NCI-H2029 (cell line): ENCODE data around the gene SPON2.
A peak's percentile ranks its signal among the peaks of the same experiment; 100 is the strongest.

ENCODE experiments used
- DNase-seq: peaks from one replicate; lab custom pipeline; 2025; lab: John Stamatoyannopoulos, UW

Gene SPON2

DNA sequence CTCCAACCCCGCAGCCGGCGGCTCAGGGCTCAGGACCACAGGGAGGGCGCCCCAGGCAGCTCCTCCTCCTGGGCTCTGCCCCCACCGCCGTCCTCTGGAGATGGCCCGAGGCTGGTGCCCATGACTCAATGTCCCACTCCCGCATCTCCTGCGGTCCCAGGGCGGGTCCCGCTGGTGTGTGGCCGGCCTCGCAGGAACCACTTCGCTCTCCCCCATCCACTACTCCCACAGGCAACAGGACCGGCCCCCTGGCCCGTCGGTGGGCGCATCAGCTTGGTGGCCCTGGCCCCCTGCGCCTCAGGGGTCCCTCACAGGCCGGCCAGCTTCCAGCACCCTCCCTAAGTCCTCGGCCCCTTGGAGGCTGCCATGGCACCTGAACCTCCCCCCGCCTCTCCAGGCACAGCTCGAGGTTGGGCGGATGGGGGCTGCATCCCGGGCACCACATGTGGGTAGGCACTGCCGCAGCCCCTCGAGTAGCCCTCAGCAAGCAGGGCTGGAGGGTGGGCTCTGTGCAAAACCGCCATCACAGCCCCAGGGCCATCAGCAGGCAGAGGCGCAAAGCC is 22.8 kb upstream of the SPON2 start:
- no peak for DNase-seq

DNA sequence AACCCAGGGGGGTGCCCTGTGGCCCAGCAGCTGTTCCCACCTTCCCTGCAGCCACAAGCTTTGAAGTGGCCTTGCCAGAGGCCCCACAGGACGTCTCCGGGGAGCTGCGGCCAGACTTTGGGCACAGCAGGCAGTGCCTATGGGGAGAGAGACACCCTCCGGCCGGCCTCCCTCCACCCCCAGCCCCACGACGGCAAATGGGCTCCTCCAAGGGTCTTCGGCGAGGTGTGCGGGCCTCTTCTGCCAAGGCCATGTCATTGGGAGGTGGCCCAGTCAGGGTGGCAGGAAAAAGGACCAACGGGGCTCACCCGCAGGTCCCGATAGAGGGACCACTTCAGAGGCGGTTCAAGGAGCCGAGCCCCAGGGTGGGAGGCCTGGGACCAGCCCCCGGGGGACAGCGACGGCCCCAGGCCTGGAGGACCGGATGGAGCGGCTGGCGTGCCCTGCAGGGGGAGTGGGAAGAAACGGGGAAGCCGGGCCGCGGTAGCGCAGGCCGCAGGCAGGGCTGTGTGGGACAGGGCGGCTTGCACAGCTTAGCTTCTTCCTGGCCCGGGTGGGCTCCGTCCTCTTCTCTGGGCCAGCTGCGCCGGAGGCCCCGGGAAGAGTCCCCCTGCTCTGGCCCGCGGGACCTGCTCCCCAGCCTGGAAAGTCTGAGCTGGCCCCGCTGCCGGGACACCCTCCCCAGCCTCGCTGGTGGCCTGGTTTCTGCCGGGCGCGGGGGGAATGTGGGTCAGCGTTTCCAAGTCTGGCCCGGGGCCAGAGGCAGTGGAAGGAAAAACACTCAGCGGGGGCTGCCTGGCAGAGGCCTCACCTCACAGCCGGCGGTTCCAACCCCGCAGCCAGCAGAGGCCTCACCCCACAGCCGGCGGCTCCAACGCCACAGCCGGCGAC is 21.9 kb upstream of the SPON2 start:
- DNase-seq = no peak

DNA sequence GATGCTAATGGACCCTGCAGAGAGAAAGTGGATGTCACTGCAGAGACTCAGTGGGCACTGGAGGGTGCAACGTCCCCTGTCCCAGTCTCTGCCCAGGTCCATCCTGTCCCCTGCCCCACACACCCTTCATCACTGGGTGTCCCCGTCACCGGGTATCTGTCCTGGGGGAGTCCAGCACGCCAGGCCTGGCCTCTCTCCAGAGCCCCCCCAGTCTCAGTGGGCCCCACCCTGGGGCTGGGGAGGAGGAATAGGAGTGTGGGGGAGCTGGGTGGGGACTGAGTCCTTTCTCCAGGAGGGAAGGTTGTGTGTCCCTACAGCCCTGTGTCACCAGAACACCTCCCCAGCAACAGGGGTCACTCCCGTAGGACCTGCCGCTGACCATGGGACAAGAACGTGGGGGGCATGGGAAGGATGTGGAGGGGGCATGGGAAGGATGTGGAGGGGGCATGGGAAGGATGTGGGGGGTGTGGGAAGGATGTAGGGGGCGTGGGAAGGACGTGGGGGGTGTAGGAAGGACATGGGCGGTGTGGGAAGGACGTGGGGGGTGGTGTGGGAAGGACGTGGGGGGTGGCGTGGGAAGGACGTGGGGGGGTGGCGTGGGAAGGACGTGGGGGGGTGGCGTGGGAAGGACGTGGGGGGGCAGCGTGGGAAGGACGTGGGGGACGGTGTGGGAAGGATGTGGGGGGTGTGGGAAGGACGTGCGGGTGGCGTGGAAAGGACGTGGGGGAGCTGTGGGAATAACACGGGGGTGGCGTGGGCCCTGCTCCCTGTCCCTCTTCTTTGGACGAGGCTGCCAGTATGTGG is 21.0 kb upstream of the SPON2 start:
- DNase-seq = no peak

DNA sequence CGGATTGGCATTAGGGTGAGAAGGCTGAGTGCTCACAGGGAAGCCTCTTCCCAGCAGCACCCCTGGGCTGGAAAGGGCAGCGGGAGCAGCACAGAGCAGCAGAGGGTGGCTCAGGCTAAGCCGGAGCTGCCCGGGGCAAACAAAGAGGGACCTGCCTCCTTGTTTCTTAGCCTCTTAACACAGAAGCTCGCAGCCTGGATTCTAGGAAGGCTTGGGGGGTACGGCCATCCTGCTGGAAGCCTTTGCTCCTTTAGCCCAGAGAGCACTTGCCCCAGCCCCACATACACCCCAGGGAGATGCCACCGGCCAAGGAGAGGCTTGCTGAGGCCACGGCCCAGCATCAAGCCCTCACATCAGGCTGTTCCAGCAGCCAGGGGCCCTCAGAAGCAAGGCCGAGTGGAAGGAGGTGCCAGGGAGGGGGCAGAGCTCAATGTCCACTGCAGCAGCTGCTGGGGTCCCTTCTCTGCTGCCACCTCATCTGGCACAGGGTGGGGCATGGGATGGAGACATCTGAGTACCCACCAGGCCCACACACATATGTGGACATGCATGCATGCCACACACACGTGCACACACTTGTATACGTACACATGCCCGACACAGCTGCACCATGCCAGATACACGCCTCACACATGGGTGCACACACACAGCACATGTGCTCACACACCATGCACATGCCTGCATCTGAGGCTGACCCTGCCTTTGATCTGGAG is 20.3 kb upstream of the SPON2 start:
- no peak for DNase-seq

DNA sequence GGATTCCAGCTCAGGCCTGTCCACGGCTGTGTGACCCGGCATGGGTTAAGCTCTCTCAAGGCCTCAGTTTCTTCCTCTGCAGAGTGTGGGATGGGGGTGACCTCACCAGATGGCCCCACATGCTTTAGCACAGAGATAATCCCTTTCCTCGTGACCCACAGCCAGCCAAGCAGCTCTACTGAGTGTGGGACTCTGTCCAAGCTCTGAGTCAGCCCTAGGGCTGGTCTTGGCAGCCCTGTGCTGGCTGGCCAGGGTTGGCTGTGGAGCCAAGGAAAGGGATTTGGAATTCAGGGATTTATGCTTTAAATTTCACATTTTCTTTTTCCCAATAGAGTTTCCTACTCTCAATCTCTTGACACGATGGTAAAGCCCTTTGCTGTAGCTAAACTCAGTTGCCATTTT is 19.7 kb upstream of the SPON2 start:
- DNase-seq = peak; percentile 50

DNA sequence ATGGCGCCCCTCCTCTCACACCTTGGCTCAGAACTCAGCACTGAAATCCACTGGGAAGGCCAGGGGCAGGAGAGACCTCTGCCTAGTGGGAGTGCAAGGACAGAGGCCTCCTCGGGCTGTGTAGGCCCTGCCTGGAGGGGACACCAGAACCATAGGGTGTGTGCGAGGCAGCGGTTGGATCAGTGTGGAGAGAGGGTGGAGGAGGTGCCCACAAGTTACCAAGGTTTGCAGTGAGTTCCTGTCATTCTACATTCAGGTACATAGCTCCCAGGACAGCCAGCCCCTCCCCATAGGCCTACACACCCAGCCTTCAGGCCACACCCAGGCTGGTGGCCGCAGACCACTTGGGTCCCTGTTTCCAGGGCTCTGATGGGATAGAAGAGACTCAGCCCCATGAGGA is 19.2 kb upstream of the SPON2 start:
- no peak for DNase-seq

DNA sequence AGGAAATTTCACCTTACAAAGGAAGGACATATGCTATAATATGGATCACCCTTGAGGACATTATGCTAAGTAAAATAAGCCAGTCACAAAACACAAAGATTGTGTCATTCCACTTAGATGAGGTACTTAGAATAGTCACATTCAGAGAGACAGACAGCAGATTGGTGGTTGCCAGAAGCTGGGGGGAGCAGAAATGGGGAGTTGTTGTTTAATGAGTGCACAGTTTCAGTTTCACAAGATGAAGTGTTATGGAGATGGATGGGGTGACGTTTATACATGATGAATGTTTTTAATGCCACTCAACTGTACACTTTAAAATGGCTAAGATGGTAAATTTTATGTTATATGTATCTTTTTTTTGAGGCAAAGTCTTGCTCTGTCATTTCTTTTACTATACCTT is 14.8 kb upstream of the SPON2 start:
- DNase-seq = no peak

DNA sequence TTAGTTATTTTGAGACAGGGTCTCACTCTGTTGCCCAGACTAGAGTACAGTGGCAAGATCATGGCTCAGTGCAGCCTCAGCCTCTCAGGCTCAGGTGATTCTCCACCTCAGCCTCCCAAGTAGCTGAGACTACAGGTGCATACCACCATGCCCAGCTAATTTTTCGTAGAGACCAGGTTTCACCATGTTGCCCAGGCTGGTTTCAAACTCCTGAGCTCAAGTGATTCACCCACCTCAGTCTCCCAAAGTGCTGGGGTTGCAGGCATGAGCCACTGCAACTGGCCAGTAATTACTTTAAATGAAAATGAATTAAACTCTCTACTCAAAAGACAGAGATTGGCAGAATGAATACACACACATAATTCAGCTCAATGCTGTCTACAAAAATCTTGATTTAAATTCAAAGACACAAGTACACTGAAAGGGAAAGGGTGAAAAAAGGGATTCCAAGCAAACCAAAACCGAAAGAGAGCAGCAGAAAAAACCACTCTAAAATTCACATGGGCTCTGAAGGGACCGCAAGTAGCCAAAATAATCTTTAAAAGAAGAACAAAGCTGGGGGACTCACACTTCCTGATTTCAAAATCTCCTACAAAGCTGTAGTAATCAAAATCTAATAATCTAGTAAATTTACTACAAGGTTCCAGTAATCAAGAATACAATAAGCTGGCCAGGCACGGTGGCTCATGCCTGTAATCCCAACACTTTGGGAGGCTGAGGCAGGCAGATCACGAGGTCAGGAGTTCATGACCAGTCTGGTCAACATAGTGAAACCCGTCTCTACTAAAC is 11.8 kb upstream of the SPON2 start:
- no peak for DNase-seq

DNA sequence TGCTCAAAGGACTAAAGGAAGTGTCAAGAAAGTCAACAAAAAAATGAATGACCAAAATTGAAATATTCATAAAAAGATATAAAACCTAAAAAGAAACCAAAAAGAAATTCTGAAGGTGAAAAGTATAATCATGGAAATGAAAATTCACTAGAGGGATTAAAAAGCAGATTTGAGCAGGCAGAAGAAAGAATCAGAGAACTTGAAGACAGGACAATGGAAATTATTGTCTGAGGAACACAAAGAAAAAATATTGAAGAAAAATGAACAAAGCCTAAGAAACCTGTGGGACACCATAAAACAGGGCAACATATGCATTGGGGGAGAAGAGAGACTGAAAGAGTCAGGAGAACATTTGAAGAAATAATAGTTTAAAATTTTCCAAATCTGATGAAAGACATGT is 9.9 kb upstream of the SPON2 start:
- DNase-seq = no peak

DNA sequence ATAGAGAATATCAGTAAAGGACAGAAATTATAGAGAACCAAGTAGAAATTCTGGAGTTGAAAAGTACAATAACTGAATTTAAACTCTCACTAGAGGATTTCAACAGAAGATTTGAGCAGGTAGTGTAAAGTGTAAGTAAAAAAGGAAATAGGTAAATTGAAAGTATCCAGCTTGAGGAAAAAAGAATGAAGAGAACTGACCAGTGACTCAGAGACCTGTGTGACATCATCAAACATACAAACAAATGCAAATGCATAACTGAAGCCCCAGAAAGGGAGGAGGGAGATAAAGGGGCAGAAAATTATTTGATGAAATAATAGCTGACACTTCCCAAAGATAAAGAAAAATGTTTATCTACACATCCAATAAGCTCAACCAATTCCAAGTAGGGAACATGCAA is 8.3 kb upstream of the SPON2 start:
- no peak for DNase-seq

DNA sequence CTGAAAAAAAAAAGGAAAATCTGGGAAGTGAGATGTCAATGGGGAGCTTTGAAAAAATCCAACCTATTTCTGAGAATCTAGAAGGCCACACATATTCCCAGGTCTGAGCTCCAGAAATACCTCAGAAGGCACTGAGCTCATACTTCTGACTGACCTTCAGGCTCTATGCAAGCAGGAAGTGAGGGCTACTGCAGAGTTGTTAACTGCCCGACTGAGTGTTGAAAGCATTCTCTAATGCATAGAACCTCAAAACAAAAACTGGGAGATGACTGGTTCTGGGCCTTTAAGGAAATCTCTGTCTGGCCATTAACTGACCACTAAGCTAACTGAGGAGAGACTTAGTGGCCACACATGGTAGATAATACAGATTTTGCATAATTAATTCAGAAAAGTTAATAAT is 7.6 kb upstream of the SPON2 start:
- no peak for DNase-seq

DNA sequence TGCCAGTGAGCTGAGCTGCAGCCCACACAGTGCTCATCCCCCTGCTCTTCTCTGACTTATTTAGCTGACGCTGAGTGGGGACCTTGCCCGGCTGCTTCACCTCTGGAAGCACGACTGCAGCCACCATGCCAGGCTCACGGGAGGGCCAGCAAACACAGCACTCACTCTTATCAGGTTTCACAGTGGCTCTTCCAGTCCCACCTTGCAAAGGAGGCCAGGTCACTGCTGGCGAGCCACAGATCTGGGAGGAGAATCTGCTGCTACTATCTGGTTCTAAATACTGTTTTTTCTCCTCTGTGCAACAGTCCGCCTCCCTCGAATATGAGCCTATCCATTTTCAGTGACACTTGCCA is 6.7 kb upstream of the SPON2 start:
- DNase-seq = peak; percentile 32

DNA sequence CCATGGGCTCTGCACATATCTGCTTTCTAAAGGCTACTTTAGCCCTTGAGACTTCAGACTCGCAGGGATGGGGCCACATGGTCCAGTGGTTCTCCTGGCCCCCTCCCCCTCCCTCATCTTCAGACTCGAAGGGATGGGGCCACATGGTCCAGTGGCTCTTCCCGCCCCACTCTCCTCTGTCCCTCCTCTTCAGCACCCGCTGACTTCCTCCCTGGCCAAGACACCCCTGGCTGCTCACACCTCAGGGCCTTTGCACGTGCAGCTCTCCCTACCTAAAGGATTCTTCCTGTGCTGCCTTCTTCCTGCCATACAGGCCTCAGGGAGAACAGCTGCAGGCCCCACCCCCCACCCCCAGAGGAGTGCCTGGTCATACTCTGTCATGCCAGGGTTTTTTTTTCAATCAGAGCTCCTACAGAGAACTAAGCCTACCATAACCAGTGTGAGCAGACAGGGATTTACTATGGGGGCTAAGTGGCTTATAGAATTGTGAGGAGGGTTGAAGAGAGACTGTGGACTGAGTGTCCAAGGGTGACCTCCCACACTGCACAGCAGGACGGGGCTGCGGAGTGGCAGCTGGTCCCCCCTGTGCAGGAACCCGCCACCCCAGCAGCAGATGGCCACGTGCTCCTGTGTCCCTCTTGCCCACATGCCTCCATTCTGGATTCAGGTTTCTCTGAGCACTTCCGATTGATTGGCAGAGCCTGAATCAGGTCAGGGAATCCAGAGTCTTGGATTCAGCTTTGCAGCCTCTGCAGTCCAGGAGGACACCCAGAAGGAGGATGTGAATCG is 6.1 kb upstream of the SPON2 start:
- DNase-seq = no peak

DNA sequence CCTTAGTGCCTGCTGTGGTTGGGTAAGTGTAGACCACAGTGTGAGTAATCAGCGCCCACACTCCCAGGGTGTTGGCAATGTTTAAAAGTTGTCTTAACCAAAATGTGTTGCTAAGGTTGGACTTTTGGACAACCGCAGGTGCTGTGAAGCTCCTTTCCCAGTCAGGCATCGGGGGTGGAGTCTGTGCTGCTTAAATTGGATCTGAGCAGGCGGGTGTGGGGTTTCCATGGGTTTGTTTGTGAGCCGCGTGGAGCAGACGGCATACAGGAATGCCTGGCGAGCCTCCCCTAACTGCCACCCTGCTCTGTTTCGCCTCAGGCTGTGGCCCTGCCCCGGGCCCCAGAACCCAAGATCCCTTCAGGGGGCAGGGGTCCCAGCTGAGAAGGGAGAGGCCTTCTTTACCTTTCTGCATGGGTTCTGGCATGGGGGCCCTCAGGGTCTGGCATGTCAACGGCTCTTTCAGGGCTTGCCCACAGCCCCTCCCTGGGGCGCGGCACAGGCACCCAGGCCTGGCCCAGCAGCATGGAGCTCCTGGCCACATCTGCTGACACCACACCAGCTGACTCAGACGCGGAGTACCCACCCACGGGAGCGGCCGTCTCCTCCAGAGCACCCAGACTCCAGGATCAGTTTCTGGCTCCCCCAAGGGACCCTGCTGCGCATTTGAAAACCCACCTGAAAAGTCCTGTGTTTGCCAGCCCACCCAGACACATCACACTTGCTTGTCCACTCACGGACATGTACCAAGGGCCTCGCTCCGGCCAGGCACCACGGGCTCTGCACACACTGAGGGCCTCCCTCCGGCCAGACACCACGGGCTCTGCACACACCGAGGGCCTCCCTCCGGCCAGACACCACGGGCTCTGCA is 5.1 kb upstream of the SPON2 start:
- DNase-seq = no peak

DNA sequence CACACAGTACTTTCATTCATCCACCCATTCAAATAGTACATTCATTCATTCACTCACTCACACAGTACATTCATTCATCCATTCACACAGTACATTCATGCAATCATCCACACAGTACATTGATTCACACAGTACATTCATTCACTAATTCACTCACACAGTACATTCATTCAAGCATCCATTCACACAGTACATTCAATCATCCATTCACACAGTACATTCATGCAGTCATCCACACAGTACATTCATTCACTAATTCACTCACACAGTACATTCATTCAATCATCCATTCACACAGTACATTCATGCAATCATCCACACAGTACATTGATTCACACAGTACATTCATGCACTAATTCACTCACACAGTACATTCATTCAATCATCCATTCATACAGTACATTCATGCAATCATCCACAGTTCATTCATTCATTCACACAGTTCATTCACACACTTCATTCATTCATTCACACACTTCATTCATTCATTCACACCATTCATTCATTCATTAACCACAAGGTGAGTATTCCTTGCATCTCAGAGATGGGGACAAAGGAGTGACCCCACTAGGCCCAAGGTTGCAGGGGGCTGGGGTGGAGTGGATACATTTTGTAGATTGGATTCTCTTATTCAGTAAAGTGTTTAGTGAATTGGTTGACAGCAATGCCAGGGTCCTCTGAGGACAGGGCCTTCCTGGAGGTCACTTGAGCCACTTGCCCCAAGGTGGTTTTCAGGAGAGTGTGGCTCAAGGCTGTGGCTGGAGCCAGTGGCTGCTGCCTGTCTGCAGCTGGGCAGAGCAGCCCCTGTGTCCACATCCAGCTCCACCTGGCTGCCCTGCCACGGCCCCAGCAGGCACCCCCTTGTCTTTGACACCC is 4.3 kb upstream of the SPON2 start:
- DNase-seq = no peak

DNA sequence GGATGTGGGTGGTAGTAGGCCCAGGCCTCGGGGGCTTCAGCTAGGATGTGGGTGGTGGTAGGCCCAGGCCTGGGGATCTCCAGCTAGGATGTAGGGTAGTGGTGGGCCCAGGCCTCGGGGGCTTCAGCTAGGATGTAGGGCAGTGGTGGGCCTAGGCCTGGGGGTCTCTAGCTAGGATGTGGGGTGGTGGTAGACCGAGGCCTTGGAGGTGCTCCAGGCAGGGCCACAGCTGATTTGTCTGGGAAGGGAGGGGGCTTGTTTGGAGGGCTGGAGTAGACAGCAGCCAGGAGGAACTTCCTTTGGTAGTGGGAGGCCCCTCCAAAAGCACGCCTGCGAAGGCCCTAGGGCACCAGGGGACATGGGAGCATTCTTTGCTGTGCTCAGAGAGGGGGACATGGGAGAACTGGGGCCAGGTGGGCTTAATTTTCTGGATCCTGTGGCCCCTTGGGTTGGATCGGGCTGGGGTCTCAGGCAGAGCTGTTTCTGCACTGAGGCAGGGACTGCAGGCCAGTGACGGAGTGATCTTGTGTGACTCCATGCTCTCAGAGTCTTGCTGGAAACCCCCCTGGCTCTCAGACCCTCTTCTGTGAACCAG is 3.3 kb upstream of the SPON2 start:
- DNase-seq = no peak

DNA sequence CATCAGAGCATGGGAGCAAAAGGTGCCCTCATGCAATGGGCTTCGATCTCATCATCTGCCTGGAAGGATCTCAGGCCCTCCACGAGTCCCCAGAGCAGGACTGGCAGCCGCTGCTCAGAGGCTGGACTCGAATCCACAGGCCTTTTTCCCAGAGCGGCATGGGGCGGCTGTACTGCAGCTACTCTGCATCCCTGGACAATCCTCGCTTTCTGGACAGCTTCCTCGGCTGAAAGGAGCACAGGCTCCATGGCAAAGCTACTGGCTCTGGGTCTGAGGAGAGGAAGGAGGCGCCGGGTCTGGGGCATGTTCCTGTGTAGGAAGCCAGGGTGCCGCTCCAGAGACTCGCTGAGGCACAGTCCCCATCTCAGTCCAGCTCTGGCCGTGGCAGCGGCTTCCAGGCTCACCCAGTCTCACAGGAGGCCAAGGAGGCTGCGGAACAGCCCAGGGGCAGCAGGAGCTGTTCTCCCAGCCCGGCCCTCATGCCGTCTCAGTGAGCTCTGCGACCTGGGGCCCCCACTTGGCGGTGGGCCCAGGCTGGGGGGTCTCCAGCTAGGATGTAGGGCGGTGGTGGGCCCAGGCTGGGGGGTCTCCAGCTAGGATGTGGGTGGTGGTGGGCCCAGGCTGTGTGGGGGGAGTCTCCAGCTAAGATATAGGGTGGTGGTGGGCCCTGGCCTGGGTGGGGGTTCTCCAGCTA is 2.7 kb upstream of the SPON2 start:
- DNase-seq = no peak
